GM12878 (cell line): Measurements from ENCODE around the gene IL4I1. TPM values are rescaled to one million over a fixed set of nuclear protein-coding genes. Genes with fewer than 3 reads are reported as not detected.
A peak's percentile ranks its signal among the peaks of the same experiment; 100 is the strongest.

ENCODE experiments used
- ATF3 ChIP-seq: IDR thresholded peaks from 2 replicates; pipeline ENCODE4 v1.6.1; 2011; ENCODE audit warnings: low read depth, mild to moderate bottlenecking, low read length, moderate library complexity, borderline replicate concordance; ENCODE audit errors: extremely low read depth
- CBX5 ChIP-seq: sonication (generic); IDR thresholded peaks from 2 replicates; pipeline ENCODE4 v1.6.1; 2016; ENCODE audit warnings: low read depth, moderate library complexity, mild to moderate bottlenecking, inconsistent platforms
- CEBPB ChIP-seq, 2 experiments: fragments of 150-350 bp in 1 of 2; IDR thresholded peaks; 2 replicates each; pipeline ENCODE4 v1.6.1; 2012 to 2014; ENCODE audit warnings: low read depth in 2 of 2, low read length in 2 of 2, borderline replicate concordance in 1 of 2, inconsistent platforms in 1 of 2
- CHD4 ChIP-seq: fragments of 200-600 bp; sonication (generic); IDR thresholded peaks from 2 replicates; pipeline ENCODE4 v1.6.1; 2016; ENCODE audit warnings: mild to moderate bottlenecking
- CREB1 ChIP-seq: IDR thresholded peaks from 2 replicates; pipeline ENCODE4 v1.6.1; 2012; ENCODE audit warnings: low read depth, mild to moderate bottlenecking, inconsistent platforms
- CUX1 ChIP-seq: IDR thresholded peaks from 2 replicates; pipeline ENCODE4 v1.6.1; 2012; ENCODE audit warnings: improper control_type of control experiment, low read depth, low read length; ENCODE audit not compliant: insufficient replicate concordance
- HDAC2 ChIP-seq: fragments of 200-600 bp; sonication (generic); IDR thresholded peaks from 2 replicates; pipeline ENCODE4 v1.6.1; 2017
- MTA3 ChIP-seq: IDR thresholded peaks from 2 replicates; pipeline ENCODE4 v1.6.1; 2012; ENCODE audit warnings: low read length, inconsistent platforms, borderline replicate concordance
- NFXL1 ChIP-seq: fragments of 450-650 bp; IDR thresholded peaks from 2 replicates; pipeline ENCODE4 v1.6.1; 2017; ENCODE audit warnings: antibody characterized with exemption, mild to moderate bottlenecking, borderline replicate concordance
- NKRF ChIP-seq: fragments of 450-650 bp; conservative IDR thresholded peaks from 2 replicates; pipeline ENCODE4 v1.6.1; 2017; ENCODE audit warnings: mild to moderate bottlenecking, moderate library complexity
- SMARCA5 ChIP-seq: fragments of 450-650 bp; IDR thresholded peaks from 2 replicates; pipeline ENCODE4 v1.6.1; 2017; ENCODE audit warnings: mild to moderate bottlenecking
- SMC3 ChIP-seq: IDR thresholded peaks from 2 replicates; pipeline ENCODE4 v1.6.1; 2011; ENCODE audit warnings: low read length, improper control_type of control experiment, borderline replicate concordance
- ZBTB11 ChIP-seq: fragments of 450-650 bp; formaldehyde crosslinking; IDR thresholded peaks from 2 replicates; pipeline ENCODE4 v1.5.0; 2022; ENCODE audit warnings: mild to moderate bottlenecking, missing genetic modification characterization
- ZNF24 ChIP-seq: fragments of 450-650 bp; IDR thresholded peaks from 2 replicates; pipeline ENCODE4 v1.6.1; 2017; ENCODE audit warnings: antibody characterized with exemption, mild to moderate bottlenecking
- ZNF384 ChIP-seq: IDR thresholded peaks from 2 replicates; pipeline ENCODE4 v1.6.1; 2012; ENCODE audit warnings: low read depth, mild to moderate bottlenecking, low read length, improper control_type of control experiment, borderline replicate concordance
- ZSCAN29 ChIP-seq: fragments of 450-650 bp; IDR thresholded peaks from 2 replicates; pipeline ENCODE4 v1.6.1; 2017; ENCODE audit warnings: mild to moderate bottlenecking, moderate library complexity
- polyA plus RNA-seq, 11 experiments: library from polyadenylated mRNA; depleted of rRNA in 4 of 11; unstranded in 6 of 11; stranded (reverse) in 5 of 11; fragments of >200 nt; fragmentation: Nextera tagmentation in 4 of 11; fragmentation: Illumina TruSeq in 1 of 11; extraction: Ambion mirVana in 4 of 11; extraction: Trizol in 1 of 11; gene quantifications; 1 replicate in 1 of 11; 2 replicates in 10 of 11; pipeline versions ENCODE4 v1.2.1 to v1.2.3, GENCODE V29; 2011 to 2016; ENCODE audit warnings: inconsistent platforms in 2 of 11, missing spikeins in 2 of 11, low read depth in 1 of 11
- total RNA-seq, 4 experiments: library from RNA; depleted of rRNA in 3 of 4; stranded (reverse); fragments of >200 nt in 3 of 4; fragmentation: Illumina TruSeq in 1 of 4; extraction: Trizol in 1 of 4; gene quantifications; 2 replicates each; pipeline versions ENCODE4 v1.2.1 to v1.2.3, GENCODE V29; 2013 to 2021
- TF ChIP-seq, protein P1 (sequence below): IDR thresholded peaks from 2 replicates; pipeline ENCODE4 v1.6.1; 2012; ENCODE audit warnings: low read length, inconsistent platforms

Gene IL4I1
- total and polyA plus RNA-seq, 10 of the 15 experiments (the other 5 are each of a cell fraction or from before 2014, with no cell fraction given) = 0.62 to 83.8 (median 42.8) TPM

DNA sequence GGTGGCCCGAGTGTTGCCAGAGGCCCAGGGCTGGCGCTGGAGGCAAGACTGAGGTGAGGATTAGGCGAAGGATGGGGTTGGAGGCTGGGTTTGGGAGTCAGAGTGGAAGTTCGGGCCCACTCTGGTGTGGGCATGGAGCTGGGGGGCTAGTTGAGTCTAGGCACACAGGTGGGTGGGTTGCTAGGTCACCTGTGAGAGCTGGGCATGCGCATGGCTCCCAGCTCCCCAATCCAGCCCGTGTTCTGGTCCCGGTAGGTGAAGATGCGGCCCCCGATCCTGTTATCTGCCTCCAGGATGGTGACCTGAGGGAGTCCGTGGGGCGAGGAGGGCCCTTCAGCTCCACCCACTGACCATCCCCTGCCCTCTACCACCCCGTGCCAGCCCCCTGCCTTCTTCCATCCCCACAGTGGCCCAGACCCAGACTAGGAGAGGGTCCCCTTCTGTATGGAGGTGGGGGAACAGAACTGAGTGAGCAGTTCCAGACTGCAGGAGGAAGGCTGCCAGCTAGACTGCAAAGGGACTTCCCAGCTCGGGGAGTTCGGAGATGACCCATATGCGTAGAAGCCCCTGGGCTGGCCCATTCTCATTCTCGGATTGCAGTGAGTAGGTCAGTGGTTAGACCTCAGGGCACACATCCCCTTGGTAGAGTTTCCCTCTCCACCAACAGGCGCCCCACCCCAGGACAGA lies 1.7 kb downstream of the IL4I1 start (continued):
- TF ChIP-seq ZSCAN29 (no peak), MTA3 (0 out of 2 replicates have a peak, but pooled peaks have one; percentile 44), SMARCA5 (peak; percentile 49; the same call in 1 of the 2 replicates), NFXL1 (no peak), ZBTB11 (CRISPR knock-in tag) (no peak), CREB1 (peak; percentile 37; the same call in 1 of the 2 replicates), ATF3 (no peak), CHD4 (no peak), ZNF384 (no peak), CBX5 (no peak), NKRF (no peak), CEBPB (IDR thresholded peaks at IDR 0.05; ENCODE audit: borderline replicate concordance in 1 of 2, low read depth in 2 of 2, low read length in 2 of 2) (no peak), CUX1 (peak; percentile 24), HDAC2 (no peak), ZNF24 (no peak), SMC3 (no peak)
- TF ChIP-seq, protein P1, sequence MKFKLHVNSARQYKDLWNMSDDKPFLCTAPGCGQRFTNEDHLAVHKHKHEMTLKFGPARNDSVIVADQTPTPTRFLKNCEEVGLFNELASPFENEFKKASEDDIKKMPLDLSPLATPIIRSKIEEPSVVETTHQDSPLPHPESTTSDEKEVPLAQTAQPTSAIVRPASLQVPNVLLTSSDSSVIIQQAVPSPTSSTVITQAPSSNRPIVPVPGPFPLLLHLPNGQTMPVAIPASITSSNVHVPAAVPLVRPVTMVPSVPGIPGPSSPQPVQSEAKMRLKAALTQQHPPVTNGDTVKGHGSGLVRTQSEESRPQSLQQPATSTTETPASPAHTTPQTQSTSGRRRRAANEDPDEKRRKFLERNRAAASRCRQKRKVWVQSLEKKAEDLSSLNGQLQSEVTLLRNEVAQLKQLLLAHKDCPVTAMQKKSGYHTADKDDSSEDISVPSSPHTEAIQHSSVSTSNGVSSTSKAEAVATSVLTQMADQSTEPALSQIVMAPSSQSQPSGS = no peak
